NCI-H345 treated with DMSO at 0.1 percent for 48 hours (cell line): ENCODE data around the gene MAEA.

Experiments
- DNase-seq: peaks from one replicate; lab custom pipeline; 2025; ENCODE audit not compliant: unreplicated experiment; lab: John Stamatoyannopoulos, UW

The MAEA gene

GRCh38 chr4:1249731-1250526 lies 39.8 kb upstream of the MAEA start:
- DNase-seq, result no peak

GRCh38 chr4:1250527-1250812 lies 39.2 kb upstream of the MAEA start:
- DNase-seq, result no peak

- no peak for DNase-seq
Measured at GRCh38 chr4:1250921-1251772, 38.5 kb upstream of the MAEA start.

GRCh38 chr4:1251773-1252066 lies 38.0 kb upstream of the MAEA start:
- DNase-seq, result no peak

GRCh38 chr4:1252928-1253492 lies 36.7 kb upstream of the MAEA start:
- no peak for DNase-seq

- no peak for DNase-seq
Measured at GRCh38 chr4:1253831-1254230, 35.9 kb upstream of the MAEA start.

GRCh38 chr4:1255151-1255550 lies 34.5 kb upstream of the MAEA start:
- no peak for DNase-seq

- no peak for DNase-seq
Measured at GRCh38 chr4:1255699-1256098, 34.0 kb upstream of the MAEA start.

GRCh38 chr4:1258457-1258856 lies 31.2 kb upstream of the MAEA start:
- DNase-seq, result no peak

GRCh38 chr4:1259966-1260365 lies 29.7 kb upstream of the MAEA start:
- no peak for DNase-seq

- no peak for DNase-seq
Measured at GRCh38 chr4:1260418-1261106, 29.1 kb upstream of the MAEA start.

- no peak for DNase-seq
Measured at GRCh38 chr4:1261107-1261928, 28.4 kb upstream of the MAEA start.

- DNase-seq, result no peak
Measured at GRCh38 chr4:1264942-1265341, 24.7 kb upstream of the MAEA start.

- DNase-seq, result no peak
Measured at GRCh38 chr4:1265351-1265750, 24.3 kb upstream of the MAEA start.

- DNase-seq, result no peak
Measured at GRCh38 chr4:1266881-1267763, 22.6 kb upstream of the MAEA start.

- DNase-seq, result no peak
Measured at GRCh38 chr4:1269209-1269608, 20.5 kb upstream of the MAEA start.

GRCh38 chr4:1271686-1272085 lies 18.0 kb upstream of the MAEA start:
- no peak for DNase-seq

- no peak for DNase-seq
Measured at GRCh38 chr4:1274871-1275270, 14.8 kb upstream of the MAEA start.

GRCh38 chr4:1276984-1277383 lies 12.7 kb upstream of the MAEA start:
- DNase-seq, result no peak
